GM18867 (cell line): ENCODE measurements around the gene ZFYVE28.
A peak's percentile ranks its signal among the peaks of the same experiment; 100 is the strongest.

Experiments
- ATAC-seq: cut with Tn5 transposase; IDR thresholded peaks from one replicate; pipeline ENCODE4 v1.9.1; 2021; ENCODE audit warnings: mild to moderate bottlenecking, moderate library complexity; ENCODE audit not compliant: unreplicated experiment

The ZFYVE28 gene

GRCh38 chr4:2264481-2265041 is 153.9 kb downstream of the ZFYVE28 start:
- ATAC-seq = no peak

GRCh38 chr4:2263926-2264321 is 154.5 kb downstream of the ZFYVE28 start:
- ATAC-seq = no peak

DNA sequence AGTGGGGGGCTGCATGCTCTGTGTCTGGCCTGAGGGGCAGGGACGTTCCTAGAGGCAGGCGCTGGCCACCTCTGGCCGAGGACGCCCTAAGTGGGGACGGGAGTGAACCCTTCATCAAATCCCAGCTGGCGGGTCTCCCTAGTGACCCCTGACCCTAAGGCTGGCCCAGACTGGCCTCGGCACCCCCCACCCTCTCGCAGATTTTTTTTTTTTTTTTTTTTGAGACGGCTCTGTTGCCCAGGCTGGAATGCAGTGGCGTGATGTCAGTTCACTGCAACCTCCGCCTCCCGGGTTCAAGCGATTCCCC is 155.5 kb downstream of the ZFYVE28 start:
- ATAC-seq = no peak

DNA sequence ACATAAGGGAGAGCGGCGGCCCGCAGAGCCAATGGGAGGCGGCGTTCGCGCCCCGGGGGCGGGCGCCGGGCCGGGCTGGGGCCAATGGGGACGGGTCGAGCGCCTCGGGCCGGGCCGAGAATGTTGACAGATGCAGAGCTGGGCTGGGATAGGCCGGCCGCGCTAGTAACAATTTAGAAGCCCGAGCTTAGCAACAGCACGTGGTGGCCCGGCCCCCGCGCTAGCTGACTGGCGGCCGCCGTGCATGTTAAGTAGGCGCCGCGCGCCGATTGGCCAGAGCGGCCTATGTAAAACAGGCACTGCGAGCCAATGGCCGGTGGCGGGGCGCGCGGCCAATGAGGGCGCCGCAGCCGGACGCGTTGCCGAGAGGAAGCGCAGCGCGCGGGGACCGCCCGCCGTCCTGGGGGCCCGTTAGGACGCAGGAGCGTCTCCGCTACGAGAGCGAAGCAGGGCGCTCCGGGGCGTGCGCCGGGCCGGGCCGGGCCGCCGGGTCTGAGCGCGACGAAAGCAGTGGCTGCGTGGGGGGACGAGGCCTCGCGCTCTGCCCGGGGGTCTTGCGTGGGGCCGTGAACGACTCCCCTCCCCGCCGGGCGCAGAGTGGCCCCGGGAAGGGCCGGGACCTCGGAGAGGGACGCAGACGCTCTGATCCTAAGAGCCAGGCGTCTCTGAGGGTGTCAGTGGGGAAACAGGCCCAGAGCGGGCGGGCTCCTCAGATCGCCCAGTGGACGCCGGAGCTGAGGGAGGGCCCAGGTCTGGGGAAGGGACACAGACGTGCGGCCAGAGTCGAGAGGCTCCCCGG is 156.1 kb downstream of the ZFYVE28 start:
- ATAC-seq = peak; percentile 85

DNA sequence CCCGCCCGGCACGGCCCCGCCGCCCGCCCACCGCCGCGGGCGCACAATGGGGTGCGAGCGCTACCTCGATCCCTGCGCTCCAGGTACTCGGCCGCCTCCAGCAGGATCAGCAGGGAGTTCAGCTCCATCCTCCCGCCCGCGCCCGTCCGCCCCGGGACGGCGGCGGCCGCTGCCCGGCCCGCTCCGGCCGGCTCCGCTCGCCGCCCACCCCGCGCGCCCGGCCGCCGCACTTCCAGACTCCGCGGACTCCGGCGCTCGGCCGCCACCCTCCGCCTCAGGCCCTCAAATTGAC is 156.6 kb downstream of the ZFYVE28 start, which contains the start of gene MXD4:
TSS of gene MXD4 (minus strand) at position 257 of the 292 bp plus-strand sequence. CDS start at position 128, 129 bp downstream.
- no peak for ATAC-seq

GRCh38 chr4:2261110-2261852 is 157.2 kb downstream of the ZFYVE28 start:
- ATAC-seq = peak; percentile 22

- ATAC-seq = no peak
Observed at GRCh38 chr4:2260344-2261109, 157.9 kb downstream of the ZFYVE28 start.

DNA sequence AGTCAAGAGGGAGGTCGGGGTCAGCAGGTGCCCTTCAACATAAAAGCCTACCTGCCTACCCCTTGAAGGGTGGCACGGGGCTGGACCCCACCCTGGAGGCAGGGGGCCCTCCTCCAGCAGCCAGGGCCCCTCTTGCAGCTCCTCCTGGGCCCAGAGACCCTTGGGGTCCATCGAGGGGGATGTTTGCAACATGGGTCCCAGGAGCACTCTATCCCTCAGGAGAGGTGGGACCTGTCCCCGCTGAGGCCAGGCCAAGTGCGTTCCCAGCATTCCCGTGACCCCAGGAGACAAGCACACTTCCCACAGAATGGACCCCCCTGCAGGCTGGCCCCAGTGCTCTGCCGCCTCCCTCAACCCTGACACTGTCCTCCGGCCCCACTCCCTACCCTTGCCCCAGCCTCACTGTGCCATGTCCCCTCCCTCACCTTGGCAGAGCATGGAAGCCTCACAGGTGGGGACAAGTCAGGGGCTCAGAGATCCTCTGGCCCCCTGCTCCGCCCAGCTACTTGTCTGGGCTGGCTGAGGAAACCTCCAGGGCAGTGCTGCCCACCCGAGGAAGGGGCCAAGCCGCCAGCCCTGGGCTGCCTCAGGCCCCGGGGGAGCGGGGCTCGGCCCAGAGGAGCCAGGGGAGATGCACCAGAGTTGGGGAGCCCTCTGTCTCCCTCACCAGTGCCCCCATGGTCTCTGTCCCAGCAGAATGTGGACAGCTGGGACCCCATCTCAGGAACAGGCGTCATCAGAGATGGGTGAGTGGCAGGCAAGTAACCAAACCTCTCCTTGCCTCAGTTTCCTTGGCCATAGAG is 158.7 kb downstream of the ZFYVE28 start:
- ATAC-seq = no peak

- no peak for ATAC-seq
Observed at GRCh38 chr4:2259036-2259540, 159.4 kb downstream of the ZFYVE28 start.

- ATAC-seq = no peak
Observed at GRCh38 chr4:2258091-2259035, 160.1 kb downstream of the ZFYVE28 start.

- ATAC-seq = no peak
Observed at GRCh38 chr4:2257361-2258081, 160.9 kb downstream of the ZFYVE28 start.

- ATAC-seq = no peak
Observed at GRCh38 chr4:2256781-2257191, 161.7 kb downstream of the ZFYVE28 start.

DNA sequence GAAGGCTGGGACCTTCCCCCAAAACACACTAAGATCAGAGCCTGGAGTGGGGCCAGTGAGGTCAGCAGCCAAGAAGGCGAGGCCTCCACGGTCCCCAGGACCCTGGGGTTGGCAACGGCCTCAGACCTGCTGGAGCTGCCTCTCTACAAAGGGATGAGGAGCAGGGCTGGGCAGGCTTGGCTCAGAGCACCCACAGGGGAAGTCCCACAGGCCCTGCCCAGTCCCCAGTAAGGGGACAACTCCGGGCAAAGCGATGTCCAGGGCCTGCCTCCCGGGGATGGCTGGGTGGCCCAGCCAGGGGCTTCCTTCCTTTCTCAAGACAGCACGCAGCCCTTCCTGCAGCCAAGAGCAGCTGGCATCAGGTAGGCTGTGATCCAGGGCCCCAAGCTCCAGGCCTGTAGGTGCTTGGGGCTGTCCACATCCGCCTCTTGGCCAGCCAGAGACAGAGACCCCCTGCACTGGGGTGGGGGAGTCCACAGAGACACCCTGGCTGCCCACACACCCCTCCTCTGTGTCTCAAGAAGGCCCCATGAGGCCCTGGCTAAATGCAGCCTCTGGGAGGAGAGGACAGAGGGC is 162.2 kb downstream of the ZFYVE28 start:
- no peak for ATAC-seq

- no peak for ATAC-seq
Observed at GRCh38 chr4:2255501-2256155, 162.8 kb downstream of the ZFYVE28 start.

- ATAC-seq = no peak
Observed at GRCh38 chr4:2254665-2255500, 163.6 kb downstream of the ZFYVE28 start.

DNA sequence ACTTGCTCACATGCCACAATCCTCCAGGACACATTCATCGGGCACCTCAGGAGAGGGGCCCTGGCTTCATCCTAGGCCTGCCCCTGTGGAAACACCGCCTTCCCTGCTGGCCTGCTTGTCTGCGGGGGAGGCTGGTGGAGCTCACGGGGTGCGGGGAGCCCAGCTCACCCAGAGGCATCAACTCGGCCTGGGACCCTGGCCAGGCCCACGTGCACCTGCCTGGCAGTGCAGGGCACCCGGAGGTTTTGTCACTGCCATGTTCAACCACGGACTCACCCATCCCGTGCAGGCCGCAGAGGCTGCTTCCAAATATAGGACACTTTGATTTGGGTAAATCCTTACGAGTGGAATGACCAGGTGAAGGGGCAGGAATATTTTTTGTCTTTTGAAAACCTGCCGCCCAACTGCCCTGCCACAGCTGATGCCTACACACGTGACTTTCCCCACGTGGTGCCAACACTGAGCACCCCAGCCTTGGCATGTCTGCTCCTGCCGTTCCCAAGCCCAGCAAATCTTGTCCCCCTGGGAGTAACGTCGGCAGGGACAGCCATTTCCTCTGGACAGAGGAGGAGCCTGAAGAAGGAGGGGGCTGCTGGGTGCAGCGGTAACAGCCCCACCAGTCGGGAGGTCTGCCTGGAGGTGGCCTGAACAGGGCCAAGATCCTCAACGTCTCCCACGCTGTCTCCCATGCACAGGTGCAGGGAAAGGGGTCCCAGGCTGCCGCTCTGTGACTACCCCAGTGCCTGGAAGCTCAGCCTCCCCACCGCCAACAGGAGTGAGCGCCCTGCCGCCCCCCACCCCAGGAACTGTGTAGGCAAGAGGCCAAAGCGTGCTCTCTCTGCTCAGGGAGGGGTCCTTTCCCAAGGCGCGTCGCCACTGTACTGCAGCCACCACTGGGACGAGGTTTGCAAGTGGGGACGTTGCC is 165.0 kb downstream of the ZFYVE28 start:
- ATAC-seq = no peak
